ENCODE results near the gene DAND5. TPM values are rescaled to one million over a fixed set of nuclear protein-coding genes. Genes with fewer than 3 reads are reported as not detected.

DAND5 gene
- total and polyA plus RNA-seq, 9 of the 15 experiments (the other 6 are each of a cell fraction or from before 2014, with no cell fraction given), result 0.22 to 0.83 (median 0.60) TPM

GRCh38 chr19:12938779-12939601 lies 30.4 kb upstream of the DAND5 start (continued):
- TF ChIP-seq, protein P1, sequence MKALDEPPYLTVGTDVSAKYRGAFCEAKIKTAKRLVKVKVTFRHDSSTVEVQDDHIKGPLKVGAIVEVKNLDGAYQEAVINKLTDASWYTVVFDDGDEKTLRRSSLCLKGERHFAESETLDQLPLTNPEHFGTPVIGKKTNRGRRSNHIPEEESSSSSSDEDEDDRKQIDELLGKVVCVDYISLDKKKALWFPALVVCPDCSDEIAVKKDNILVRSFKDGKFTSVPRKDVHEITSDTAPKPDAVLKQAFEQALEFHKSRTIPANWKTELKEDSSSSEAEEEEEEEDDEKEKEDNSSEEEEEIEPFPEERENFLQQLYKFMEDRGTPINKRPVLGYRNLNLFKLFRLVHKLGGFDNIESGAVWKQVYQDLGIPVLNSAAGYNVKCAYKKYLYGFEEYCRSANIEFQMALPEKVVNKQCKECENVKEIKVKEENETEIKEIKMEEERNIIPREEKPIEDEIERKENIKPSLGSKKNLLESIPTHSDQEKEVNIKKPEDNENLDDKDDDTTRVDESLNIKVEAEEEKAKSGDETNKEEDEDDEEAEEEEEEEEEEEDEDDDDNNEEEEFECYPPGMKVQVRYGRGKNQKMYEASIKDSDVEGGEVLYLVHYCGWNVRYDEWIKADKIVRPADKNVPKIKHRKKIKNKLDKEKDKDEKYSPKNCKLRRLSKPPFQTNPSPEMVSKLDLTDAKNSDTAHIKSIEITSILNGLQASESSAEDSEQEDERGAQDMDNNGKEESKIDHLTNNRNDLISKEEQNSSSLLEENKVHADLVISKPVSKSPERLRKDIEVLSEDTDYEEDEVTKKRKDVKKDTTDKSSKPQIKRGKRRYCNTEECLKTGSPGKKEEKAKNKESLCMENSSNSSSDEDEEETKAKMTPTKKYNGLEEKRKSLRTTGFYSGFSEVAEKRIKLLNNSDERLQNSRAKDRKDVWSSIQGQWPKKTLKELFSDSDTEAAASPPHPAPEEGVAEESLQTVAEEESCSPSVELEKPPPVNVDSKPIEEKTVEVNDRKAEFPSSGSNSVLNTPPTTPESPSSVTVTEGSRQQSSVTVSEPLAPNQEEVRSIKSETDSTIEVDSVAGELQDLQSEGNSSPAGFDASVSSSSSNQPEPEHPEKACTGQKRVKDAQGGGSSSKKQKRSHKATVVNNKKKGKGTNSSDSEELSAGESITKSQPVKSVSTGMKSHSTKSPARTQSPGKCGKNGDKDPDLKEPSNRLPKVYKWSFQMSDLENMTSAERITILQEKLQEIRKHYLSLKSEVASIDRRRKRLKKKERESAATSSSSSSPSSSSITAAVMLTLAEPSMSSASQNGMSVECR (CRISPR knock-in tag; IDR thresholded peaks at IDR 0.05), result peak; percentile 92
- TF ChIP-seq ZNF830 (CRISPR knock-in tag; IDR thresholded peaks at IDR 0.05) (peak; percentile 50; the same call in 1 of the 2 replicates), MLLT1 (IDR thresholded peaks at IDR 0.05) (peak; percentile 61 to 91; a peak in 3 of 4 replicates), GTF2A2 (tag; IDR thresholded peaks at IDR 0.05) (peak; percentile 95), GTF2E2 (tag; IDR thresholded peaks at IDR 0.05) (peak; percentile 64; the same call in 1 of the 2 replicates), ZNF740 (CRISPR knock-in tag; IDR thresholded peaks at IDR 0.05) (peak; percentile 87), ZNF740 (tag; IDR thresholded peaks at IDR 0.05) (peak in 1 of 2 experiments; percentile 67; a peak in 2 of 4 replicates), SMARCE1 (IDR thresholded peaks at IDR 0.05) (0 out of 2 replicates have a peak, but pooled peaks have one; percentile 42), HMGXB4 (CRISPR knock-in tag; IDR thresholded peaks at IDR 0.05) (peak; percentile 27)
- TF ChIP-seq, protein P2, sequence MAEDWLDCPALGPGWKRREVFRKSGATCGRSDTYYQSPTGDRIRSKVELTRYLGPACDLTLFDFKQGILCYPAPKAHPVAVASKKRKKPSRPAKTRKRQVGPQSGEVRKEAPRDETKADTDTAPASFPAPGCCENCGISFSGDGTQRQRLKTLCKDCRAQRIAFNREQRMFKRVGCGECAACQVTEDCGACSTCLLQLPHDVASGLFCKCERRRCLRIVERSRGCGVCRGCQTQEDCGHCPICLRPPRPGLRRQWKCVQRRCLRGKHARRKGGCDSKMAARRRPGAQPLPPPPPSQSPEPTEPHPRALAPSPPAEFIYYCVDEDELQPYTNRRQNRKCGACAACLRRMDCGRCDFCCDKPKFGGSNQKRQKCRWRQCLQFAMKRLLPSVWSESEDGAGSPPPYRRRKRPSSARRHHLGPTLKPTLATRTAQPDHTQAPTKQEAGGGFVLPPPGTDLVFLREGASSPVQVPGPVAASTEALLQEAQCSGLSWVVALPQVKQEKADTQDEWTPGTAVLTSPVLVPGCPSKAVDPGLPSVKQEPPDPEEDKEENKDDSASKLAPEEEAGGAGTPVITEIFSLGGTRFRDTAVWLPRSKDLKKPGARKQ (CRISPR knock-in tag; IDR thresholded peaks at IDR 0.05), result no peak
- TF ChIP-seq, protein P3, sequence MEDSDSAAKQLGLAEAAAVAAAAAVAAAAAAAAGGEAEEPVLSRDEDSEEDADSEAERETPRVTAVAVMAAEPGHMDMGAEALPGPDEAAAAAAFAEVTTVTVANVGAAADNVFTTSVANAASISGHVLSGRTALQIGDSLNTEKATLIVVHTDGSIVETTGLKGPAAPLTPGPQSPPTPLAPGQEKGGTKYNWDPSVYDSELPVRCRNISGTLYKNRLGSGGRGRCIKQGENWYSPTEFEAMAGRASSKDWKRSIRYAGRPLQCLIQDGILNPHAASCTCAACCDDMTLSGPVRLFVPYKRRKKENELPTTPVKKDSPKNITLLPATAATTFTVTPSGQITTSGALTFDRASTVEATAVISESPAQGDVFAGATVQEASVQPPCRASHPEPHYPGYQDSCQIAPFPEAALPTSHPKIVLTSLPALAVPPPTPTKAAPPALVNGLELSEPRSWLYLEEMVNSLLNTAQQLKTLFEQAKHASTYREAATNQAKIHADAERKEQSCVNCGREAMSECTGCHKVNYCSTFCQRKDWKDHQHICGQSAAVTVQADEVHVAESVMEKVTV (CRISPR knock-in tag; IDR thresholded peaks at IDR 0.05), result no peak
- TF ChIP-seq, protein P4, sequence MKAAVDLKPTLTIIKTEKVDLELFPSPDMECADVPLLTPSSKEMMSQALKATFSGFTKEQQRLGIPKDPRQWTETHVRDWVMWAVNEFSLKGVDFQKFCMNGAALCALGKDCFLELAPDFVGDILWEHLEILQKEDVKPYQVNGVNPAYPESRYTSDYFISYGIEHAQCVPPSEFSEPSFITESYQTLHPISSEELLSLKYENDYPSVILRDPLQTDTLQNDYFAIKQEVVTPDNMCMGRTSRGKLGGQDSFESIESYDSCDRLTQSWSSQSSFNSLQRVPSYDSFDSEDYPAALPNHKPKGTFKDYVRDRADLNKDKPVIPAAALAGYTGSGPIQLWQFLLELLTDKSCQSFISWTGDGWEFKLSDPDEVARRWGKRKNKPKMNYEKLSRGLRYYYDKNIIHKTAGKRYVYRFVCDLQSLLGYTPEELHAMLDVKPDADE (conservative IDR thresholded peaks at IDR 0.05; ENCODE audit: control insufficient read depth, low read depth, low read length), result no peak

Measured in K562 (cell line).